ENCODE measurements around the gene HARBI1.

DNA sequence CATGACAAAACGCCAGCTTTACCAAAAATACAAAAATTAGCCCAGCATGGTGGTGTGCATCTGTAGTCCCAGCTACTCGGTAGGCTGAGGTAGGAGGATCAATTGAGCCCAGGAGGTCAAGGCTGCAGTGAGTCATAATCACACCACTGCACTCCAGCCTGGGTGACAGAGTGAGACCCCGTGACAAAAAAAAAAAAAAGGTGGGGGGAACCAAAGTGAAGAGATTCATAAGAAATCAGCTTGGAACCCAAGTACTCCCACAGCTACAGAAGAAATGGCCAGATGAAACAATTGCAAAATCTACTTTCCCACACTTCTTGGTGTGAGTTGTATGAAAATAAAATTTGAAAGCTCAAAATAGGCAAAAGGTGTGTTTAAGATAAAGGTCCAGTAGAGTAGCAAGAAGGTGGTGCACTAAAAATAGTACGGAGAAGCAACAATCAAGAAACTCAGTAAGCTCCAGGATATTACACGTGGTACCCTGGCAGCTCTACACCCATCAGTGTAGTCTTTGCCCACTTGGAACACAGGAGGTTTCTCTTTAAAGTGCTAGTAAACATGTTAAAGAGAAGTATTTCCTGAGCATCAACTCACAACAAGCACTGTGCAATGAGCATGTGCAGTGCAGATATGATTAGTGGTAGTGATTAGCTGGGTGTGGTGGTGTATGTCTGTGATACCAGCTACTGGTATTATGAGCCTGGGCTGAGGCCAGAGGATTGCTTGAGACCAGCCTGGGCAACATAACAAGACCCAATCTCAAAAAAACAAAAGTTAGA lies 5.3 kb downstream of the HARBI1 start:
- TF ChIP-seq, protein P1, sequence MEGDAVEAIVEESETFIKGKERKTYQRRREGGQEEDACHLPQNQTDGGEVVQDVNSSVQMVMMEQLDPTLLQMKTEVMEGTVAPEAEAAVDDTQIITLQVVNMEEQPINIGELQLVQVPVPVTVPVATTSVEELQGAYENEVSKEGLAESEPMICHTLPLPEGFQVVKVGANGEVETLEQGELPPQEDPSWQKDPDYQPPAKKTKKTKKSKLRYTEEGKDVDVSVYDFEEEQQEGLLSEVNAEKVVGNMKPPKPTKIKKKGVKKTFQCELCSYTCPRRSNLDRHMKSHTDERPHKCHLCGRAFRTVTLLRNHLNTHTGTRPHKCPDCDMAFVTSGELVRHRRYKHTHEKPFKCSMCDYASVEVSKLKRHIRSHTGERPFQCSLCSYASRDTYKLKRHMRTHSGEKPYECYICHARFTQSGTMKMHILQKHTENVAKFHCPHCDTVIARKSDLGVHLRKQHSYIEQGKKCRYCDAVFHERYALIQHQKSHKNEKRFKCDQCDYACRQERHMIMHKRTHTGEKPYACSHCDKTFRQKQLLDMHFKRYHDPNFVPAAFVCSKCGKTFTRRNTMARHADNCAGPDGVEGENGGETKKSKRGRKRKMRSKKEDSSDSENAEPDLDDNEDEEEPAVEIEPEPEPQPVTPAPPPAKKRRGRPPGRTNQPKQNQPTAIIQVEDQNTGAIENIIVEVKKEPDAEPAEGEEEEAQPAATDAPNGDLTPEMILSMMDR (IDR thresholded peaks at IDR 0.05), result no peak
- no peak for TF ChIP-seq POLR2A (IDR thresholded peaks at IDR 0.05)

Data from breast epithelium (tissue), 3 donors.